Upper lobe of left lung (tissue), 4 donors: ENCODE measurements around the gene SLC49A3.

Source experiments
- EP300 ChIP-seq, 4 donors: sonication (generic); formaldehyde crosslinking; IDR thresholded peaks; one replicate each; pipeline ENCODE4 v1.5.1; 2017; ENCODE audit warnings: antibody characterized with exemption in 4 of 4, control low read depth in 2 of 4
- POLR2A ChIP-seq, 4 donors: fragments of 450-650 bp; IDR thresholded peaks; one replicate each; pipeline ENCODE4 v1.5.1; 2016 to 2017; ENCODE audit warnings: antibody characterized with exemption in 4 of 4, mild to moderate bottlenecking in 2 of 4
- TF ChIP-seq, protein P1 (sequence below), 6 experiments: fragments of 450-650 bp in 4 of 6; fragments of 200-600 bp in 2 of 6; sonication (generic) in 2 of 6; IDR thresholded peaks; one replicate each; pipeline ENCODE4 v1.5.1; 2016 to 2019; ENCODE audit warnings: antibody characterized with exemption in 6 of 6

DNA sequence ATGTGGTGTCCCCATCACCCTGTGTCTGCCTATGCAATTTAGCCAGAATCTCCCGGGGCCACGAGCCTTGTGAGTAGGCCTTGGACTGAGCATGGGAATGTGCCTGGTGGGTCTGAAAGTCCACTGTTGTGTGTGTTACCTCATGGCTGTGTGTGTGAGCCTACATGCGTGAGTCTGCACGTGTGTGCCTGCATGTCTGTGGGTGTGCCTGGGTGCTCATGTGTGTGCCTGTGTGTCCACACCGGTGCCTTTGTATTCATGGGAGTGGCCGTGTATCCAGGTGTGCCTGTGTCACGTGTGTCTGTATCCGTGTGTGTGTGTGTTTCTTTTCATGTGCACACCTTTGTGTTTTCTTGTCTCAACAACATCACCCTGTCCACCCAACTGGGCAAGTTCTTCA lies 29.1 kb downstream of the SLC49A3 start:
- no peak for TF ChIP-seq POLR2A (IDR thresholded peaks at IDR 0.05)
- TF ChIP-seq, protein P1, sequence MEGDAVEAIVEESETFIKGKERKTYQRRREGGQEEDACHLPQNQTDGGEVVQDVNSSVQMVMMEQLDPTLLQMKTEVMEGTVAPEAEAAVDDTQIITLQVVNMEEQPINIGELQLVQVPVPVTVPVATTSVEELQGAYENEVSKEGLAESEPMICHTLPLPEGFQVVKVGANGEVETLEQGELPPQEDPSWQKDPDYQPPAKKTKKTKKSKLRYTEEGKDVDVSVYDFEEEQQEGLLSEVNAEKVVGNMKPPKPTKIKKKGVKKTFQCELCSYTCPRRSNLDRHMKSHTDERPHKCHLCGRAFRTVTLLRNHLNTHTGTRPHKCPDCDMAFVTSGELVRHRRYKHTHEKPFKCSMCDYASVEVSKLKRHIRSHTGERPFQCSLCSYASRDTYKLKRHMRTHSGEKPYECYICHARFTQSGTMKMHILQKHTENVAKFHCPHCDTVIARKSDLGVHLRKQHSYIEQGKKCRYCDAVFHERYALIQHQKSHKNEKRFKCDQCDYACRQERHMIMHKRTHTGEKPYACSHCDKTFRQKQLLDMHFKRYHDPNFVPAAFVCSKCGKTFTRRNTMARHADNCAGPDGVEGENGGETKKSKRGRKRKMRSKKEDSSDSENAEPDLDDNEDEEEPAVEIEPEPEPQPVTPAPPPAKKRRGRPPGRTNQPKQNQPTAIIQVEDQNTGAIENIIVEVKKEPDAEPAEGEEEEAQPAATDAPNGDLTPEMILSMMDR (IDR thresholded peaks at IDR 0.05), result no peak
- TF ChIP-seq EP300 (IDR thresholded peaks at IDR 0.05), result no peak
